Panc1 (cell line): ENCODE results near the gene NBEAL2.

Source experiments
- CTCF ChIP-seq: fragments of 450-650 bp; IDR thresholded peaks from 2 replicates; pipeline ENCODE4 v1.5.1; 2017; ENCODE audit warnings: mild to moderate bottlenecking
- POLR2AphosphoS5 ChIP-seq: IDR thresholded peaks from 2 replicates; pipeline ENCODE4 v1.6.1; 2012; ENCODE audit warnings: mild to moderate bottlenecking, low read depth, low read length, moderate library complexity
- REST ChIP-seq, 2 experiments: IDR thresholded peaks; 2 replicates each; pipeline ENCODE4 v1.6.1; 2011 to 2012; ENCODE audit warnings: low read depth in 2 of 2, control low read depth in 1 of 2, low read length in 1 of 2, mild to moderate bottlenecking in 1 of 2, moderate library complexity in 1 of 2; ENCODE audit not compliant: insufficient read depth in 1 of 2

- TF ChIP-seq CTCF = no peak
- TF ChIP-seq POLR2AphosphoS5 = no peak
- no peak for TF ChIP-seq REST (IDR thresholded peaks at IDR 0.05; ENCODE audit: insufficient read depth in 1 of 2, low read depth in 2 of 2, low read length in 1 of 2)
Measured at GRCh38 chr3:46962990-46963389, 16.5 kb upstream of the NBEAL2 start.
